Thyroid gland (tissue), 4 donors: ENCODE data around the gene NNAT.

ENCODE experiments used
- CTCF ChIP-seq, 6 experiments: fragments of 200-600 bp in 3 of 6; fragments of 450-650 bp in 3 of 6; sonication (generic) in 3 of 6; IDR thresholded peaks; one replicate each; pipeline ENCODE4 v1.5.1; 2016 to 2019; ENCODE audit warnings: antibody characterized with exemption in 6 of 6, mild to moderate bottlenecking in 2 of 6, inconsistent platforms in 1 of 6, moderate library complexity in 1 of 6
- POLR2A ChIP-seq, 2 donors: fragments of 450-650 bp; IDR thresholded peaks; one replicate each; pipeline ENCODE4 v1.6.1; 2017; ENCODE audit warnings: antibody characterized with exemption in 2 of 2, mild to moderate bottlenecking in 2 of 2, moderate library complexity in 1 of 2

GRCh38 chr20:37523012-37523391, 2.0 kb downstream of the NNAT start:
- no peak for TF ChIP-seq CTCF (IDR thresholded peaks at IDR 0.05)
- no peak for TF ChIP-seq POLR2A (IDR thresholded peaks at IDR 0.05)
